GM23338 (cell line): ENCODE measurements around the gene AGPAT3. TPM values are rescaled to one million over a fixed set of nuclear protein-coding genes. Genes with fewer than 3 reads are reported as not detected.

Experiments used
- ATAC-seq: fragments of 200-7000 bp; cut with Tn5 transposase; 3 replicates; pipeline ENCODE4 v1.9.1; 2020
- DNase-seq: peaks from one replicate; pipeline ENCODE4 v3.0.0-alpha.2; 2015; ENCODE audit warnings: low spot score
- H2AFZ ChIP-seq: fragments of 200-600 bp; sonication (generic); 2 replicates; pipeline ENCODE4 v1.8.0; 2016; ENCODE audit warnings: antibody characterized with exemption, mild to moderate bottlenecking, moderate library complexity
- H3F3A ChIP-seq: fragments of 200-600 bp; sonication (generic); replicated peaks from 2 replicates; pipeline ENCODE4 v1.8.0; 2017; ENCODE audit warnings: antibody characterized with exemption, mixed run types, low read depth
- H3K27ac ChIP-seq: fragments of 200-600 bp; sonication (generic); 2 replicates; pipeline ENCODE4 v1.6.1; 2016; ENCODE audit warnings: low read depth
- H3K27me3 ChIP-seq: fragments of 200-600 bp; sonication (generic); 2 replicates; pipeline ENCODE4 v1.8.0; 2016; ENCODE audit warnings: mild to moderate bottlenecking, mixed run types, moderate library complexity; ENCODE audit not compliant: insufficient read depth
- H3K36me3 ChIP-seq: fragments of 200-600 bp; sonication (generic); 2 replicates; pipeline ENCODE4 v1.8.0; 2016; ENCODE audit warnings: mild to moderate bottlenecking; ENCODE audit not compliant: insufficient read depth
- H3K4me1 ChIP-seq: fragments of 200-600 bp; sonication (generic); 2 replicates; pipeline ENCODE4 v1.8.0; 2016; ENCODE audit warnings: mild to moderate bottlenecking, moderate library complexity; ENCODE audit not compliant: insufficient read depth
- H3K4me2 ChIP-seq: fragments of 200-600 bp; sonication (generic); 2 replicates; pipeline ENCODE4 v1.7.1; 2017; ENCODE audit warnings: mixed run types
- H3K4me3 ChIP-seq: fragments of 200-600 bp; sonication (generic); 2 replicates; pipeline ENCODE4 v1.6.1; 2016; ENCODE audit warnings: mixed run types
- H3K79me2 ChIP-seq: fragments of 200-600 bp; sonication (generic); replicated peaks from 2 replicates; pipeline ENCODE4 v1.8.0; 2017; ENCODE audit warnings: mild to moderate bottlenecking; ENCODE audit not compliant: insufficient read depth
- H3K9me2 ChIP-seq: fragments of 200-600 bp; sonication (generic); 2 replicates; pipeline ENCODE4 v1.8.0; 2017; ENCODE audit not compliant: insufficient read depth
- H4K20me1 ChIP-seq: fragments of 200-600 bp; sonication (generic); replicated peaks from 2 replicates; pipeline ENCODE4 v1.8.0; 2017; ENCODE audit warnings: mild to moderate bottlenecking; ENCODE audit not compliant: insufficient read depth
- H3K27ac Mint-ChIP-seq: 2 replicates; pipeline ENCODE4 v1.8.0; 2020; ENCODE audit warnings: inconsistent platforms, mild to moderate bottlenecking, moderate library complexity, mixed read lengths
- H3K27me3 Mint-ChIP-seq: 3 replicates; pipeline ENCODE4 v1.8.0; 2022; ENCODE audit warnings: low read depth, mild to moderate bottlenecking, moderate library complexity, mixed read lengths, inconsistent platforms; ENCODE audit not compliant: insufficient read depth, poor library complexity
- H3K36me3 Mint-ChIP-seq: 3 replicates; pipeline ENCODE4 v1.8.0; 2021; ENCODE audit warnings: low read depth, mild to moderate bottlenecking, inconsistent platforms, moderate library complexity, mixed read lengths
- H3K4me1 Mint-ChIP-seq: 3 replicates; pipeline ENCODE4 v1.8.0; 2020; ENCODE audit warnings: mild to moderate bottlenecking, inconsistent platforms, mixed read lengths
- H3K4me3 Mint-ChIP-seq: 3 replicates; pipeline ENCODE4 v1.8.0; 2021; ENCODE audit warnings: moderate library complexity, mild to moderate bottlenecking, inconsistent platforms, mixed read lengths
- H3K9me3 Mint-ChIP-seq: 3 replicates; pipeline ENCODE4 v1.8.0; 2020; ENCODE audit warnings: moderate library complexity, mild to moderate bottlenecking, inconsistent platforms, mixed read lengths
- ETS1 ChIP-seq: IDR thresholded peaks from 2 replicates; pipeline ENCODE4 v1.6.1; 2016; ENCODE audit warnings: antibody characterized with exemption
- EZH2 ChIP-seq: fragments of 200-600 bp; sonication (generic); IDR thresholded peaks from one replicate; pipeline ENCODE4 v1.8.0; 2017; ENCODE audit warnings: antibody characterized with exemption, mild to moderate bottlenecking, low read depth; ENCODE audit not compliant: unreplicated experiment
- EZH2phosphoT487 ChIP-seq: fragments of 200-600 bp; sonication (generic); IDR thresholded peaks from one replicate; pipeline ENCODE4 v1.8.1; 2018; ENCODE audit warnings: antibody characterized with exemption; ENCODE audit not compliant: unreplicated experiment
- JUNB ChIP-seq: IDR thresholded peaks from one replicate; pipeline ENCODE4 v1.6.1; 2016; ENCODE audit warnings: antibody characterized with exemption; ENCODE audit not compliant: unreplicated experiment
- NANOG ChIP-seq: IDR thresholded peaks from 2 replicates; pipeline ENCODE4 v1.6.1; 2016; ENCODE audit warnings: antibody characterized with exemption, borderline replicate concordance
- POLR2AphosphoS5 ChIP-seq: IDR thresholded peaks from 2 replicates; pipeline ENCODE4 v1.6.1; 2016; ENCODE audit warnings: antibody characterized with exemption, low read depth
- STAT1 ChIP-seq: IDR thresholded peaks from one replicate; pipeline ENCODE4 v1.6.1; 2016; ENCODE audit warnings: antibody characterized with exemption; ENCODE audit not compliant: unreplicated experiment
- ZNF114 ChIP-seq: fragments of 250-450 bp; sonication (Bioruptor Pico); IDR thresholded peaks from 2 replicates; pipeline ENCODE4 v1.5.0; 2020; ENCODE audit warnings: mild to moderate bottlenecking, moderate library complexity
- ZNF331 ChIP-seq: fragments of 250-450 bp; sonication (Bioruptor Pico); IDR thresholded peaks from 2 replicates; pipeline ENCODE4 v1.5.0; 2020; ENCODE audit warnings: low read depth, mild to moderate bottlenecking, moderate library complexity
- polyA plus RNA-seq: library from polyadenylated mRNA; unstranded; fragments of >200 nt; fragmentation: Nextera tagmentation; extraction: Ambion mirVana; gene quantifications from 2 replicates; pipeline ENCODE4 v1.2.1, GENCODE V29; 2016
- total RNA-seq: library from RNA; depleted of rRNA; stranded (reverse); fragments of >200 nt; shearing (Covaris generic); gene quantifications from 2 replicates; pipeline ENCODE4 v1.2.3, GENCODE V29; 2014
- TF ChIP-seq, protein P1 (sequence below), 2 experiments: fragments of 200-600 bp in 1 of 2; sonication (generic) in 1 of 2; conservative IDR thresholded peaks; 2 replicates each; pipeline versions ENCODE4 v1.5.1 to v1.6.1; 2016 to 2017; ENCODE audit warnings: antibody characterized with exemption in 2 of 2, low read depth in 2 of 2, mild to moderate bottlenecking in 2 of 2, moderate library complexity in 1 of 2
- TF ChIP-seq, protein P2 (sequence below): IDR thresholded peaks from one replicate; pipeline ENCODE4 v1.6.1; 2018; ENCODE audit warnings: antibody characterized with exemption; ENCODE audit not compliant: unreplicated experiment

Gene AGPAT3
- total and polyA plus RNA-seq, 2 experiments from 2014 or later: 2.1 to 6.1 TPM

- H3K4me1 Mint-ChIP-seq: peaks cover 40% of the 10 kb centered on the region
- Histone ChIP-seq H3K79me2 (no peaks in the 10 kb centered on the region), H3F3A (0 out of 2 replicates have a peak, but pooled peaks cover 4% of the 10 kb centered on the region), H3K4me1 (peaks cover 10% of the 10 kb centered on the region), H3K27ac (no peak overlapping the region), H3K9me2 (no peaks in the 10 kb centered on the region), H3K4me3 (no peak overlapping the region), H3K4me2 (no peak overlapping the region), H3K36me3 (no peaks in the 10 kb centered on the region), H4K20me1 (no peaks in the 10 kb centered on the region), H3K27me3 (no peaks in the 10 kb centered on the region), H2AFZ (no peak overlapping the region)
- no peaks in the 10 kb centered on the region for H3K36me3 Mint-ChIP-seq
- ATAC-seq (no peak), DNase-seq (no peak)
- TF ChIP-seq ZNF114 (CRISPR knock-in tag) (no peak), ETS1 (no peak), EZH2 (no peak), NANOG (no peak), STAT1 (no peak), EZH2phosphoT487 (no peak), POLR2AphosphoS5 (no peak), JUNB (no peak), ZNF331 (CRISPR knock-in tag) (no peak)
- TF ChIP-seq, protein P1, sequence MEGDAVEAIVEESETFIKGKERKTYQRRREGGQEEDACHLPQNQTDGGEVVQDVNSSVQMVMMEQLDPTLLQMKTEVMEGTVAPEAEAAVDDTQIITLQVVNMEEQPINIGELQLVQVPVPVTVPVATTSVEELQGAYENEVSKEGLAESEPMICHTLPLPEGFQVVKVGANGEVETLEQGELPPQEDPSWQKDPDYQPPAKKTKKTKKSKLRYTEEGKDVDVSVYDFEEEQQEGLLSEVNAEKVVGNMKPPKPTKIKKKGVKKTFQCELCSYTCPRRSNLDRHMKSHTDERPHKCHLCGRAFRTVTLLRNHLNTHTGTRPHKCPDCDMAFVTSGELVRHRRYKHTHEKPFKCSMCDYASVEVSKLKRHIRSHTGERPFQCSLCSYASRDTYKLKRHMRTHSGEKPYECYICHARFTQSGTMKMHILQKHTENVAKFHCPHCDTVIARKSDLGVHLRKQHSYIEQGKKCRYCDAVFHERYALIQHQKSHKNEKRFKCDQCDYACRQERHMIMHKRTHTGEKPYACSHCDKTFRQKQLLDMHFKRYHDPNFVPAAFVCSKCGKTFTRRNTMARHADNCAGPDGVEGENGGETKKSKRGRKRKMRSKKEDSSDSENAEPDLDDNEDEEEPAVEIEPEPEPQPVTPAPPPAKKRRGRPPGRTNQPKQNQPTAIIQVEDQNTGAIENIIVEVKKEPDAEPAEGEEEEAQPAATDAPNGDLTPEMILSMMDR (conservative IDR thresholded peaks at IDR 0.05; ENCODE audit: low read depth in 2 of 2): no peak
- TF ChIP-seq, protein P2, sequence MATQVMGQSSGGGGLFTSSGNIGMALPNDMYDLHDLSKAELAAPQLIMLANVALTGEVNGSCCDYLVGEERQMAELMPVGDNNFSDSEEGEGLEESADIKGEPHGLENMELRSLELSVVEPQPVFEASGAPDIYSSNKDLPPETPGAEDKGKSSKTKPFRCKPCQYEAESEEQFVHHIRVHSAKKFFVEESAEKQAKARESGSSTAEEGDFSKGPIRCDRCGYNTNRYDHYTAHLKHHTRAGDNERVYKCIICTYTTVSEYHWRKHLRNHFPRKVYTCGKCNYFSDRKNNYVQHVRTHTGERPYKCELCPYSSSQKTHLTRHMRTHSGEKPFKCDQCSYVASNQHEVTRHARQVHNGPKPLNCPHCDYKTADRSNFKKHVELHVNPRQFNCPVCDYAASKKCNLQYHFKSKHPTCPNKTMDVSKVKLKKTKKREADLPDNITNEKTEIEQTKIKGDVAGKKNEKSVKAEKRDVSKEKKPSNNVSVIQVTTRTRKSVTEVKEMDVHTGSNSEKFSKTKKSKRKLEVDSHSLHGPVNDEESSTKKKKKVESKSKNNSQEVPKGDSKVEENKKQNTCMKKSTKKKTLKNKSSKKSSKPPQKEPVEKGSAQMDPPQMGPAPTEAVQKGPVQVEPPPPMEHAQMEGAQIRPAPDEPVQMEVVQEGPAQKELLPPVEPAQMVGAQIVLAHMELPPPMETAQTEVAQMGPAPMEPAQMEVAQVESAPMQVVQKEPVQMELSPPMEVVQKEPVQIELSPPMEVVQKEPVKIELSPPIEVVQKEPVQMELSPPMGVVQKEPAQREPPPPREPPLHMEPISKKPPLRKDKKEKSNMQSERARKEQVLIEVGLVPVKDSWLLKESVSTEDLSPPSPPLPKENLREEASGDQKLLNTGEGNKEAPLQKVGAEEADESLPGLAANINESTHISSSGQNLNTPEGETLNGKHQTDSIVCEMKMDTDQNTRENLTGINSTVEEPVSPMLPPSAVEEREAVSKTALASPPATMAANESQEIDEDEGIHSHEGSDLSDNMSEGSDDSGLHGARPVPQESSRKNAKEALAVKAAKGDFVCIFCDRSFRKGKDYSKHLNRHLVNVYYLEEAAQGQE: no peak
- peaks cover 29% of the 10 kb centered on the region for H3K27me3 Mint-ChIP-seq
- no peak overlapping the region for H3K4me3 Mint-ChIP-seq
- H3K9me3 Mint-ChIP-seq: no peaks in the 10 kb centered on the region; the same call in 2 of the 3 replicates
- no peak overlapping the region for H3K27ac Mint-ChIP-seq
Measured at GRCh38 chr21:43923391-43923790, 58.4 kb downstream of the AGPAT3 start.
